ENCODE results near the gene ZP2. TPM values are rescaled to one million over a fixed set of nuclear protein-coding genes. Genes with fewer than 3 reads are reported as not detected.

ZP2 gene
- total and polyA plus RNA-seq, 12 donors, result not detected

GRCh38 chr16:21164521-21165168, 46.7 kb downstream of the ZP2 start:
- H3K27me3 ChIP-seq, result no peaks in the 10 kb centered on the region
- TF ChIP-seq CTCF (IDR thresholded peaks at IDR 0.05), result no peak
- intact Hi-C loops (cut with DNase I), result loop anchor here in 2 of 10 donors (10.0 kb wide), 2 partner anchors 390 to 400 kb away; no protein-coding TSS in a partner anchor
- peak overlapping the region in 8 of 10 donors; percentile 25 to 95 (median 84) for H3K27ac ChIP-seq
- no peak overlapping the region for H3K4me3 ChIP-seq
- peaks cover 10 to 58% (median 45%) of the 10 kb centered on the region in 9 donors for H3K4me1 ChIP-seq
- no peaks in the 10 kb centered on the region for H3K9me3 ChIP-seq
- peaks cover 0 to 71% (median 13%) of the 10 kb centered on the region in 9 donors for H3K36me3 ChIP-seq
- DNase-seq (no peak), ATAC-seq (no peak)
- 82 to 87% methylated on average over 7 of the region's 7 CpGs for WGBS, 2 donors

GRCh38 chr16:21163576-21163975, 47.8 kb downstream of the ZP2 start:
- Histone ChIP-seq H3K27me3 (no peaks in the 10 kb centered on the region), H3K4me1 (peaks cover 10 to 59% (median 45%) of the 10 kb centered on the region in 9 donors), H3K4me3 (no peak overlapping the region), H3K36me3 (peaks cover 0 to 63% (median 13%) of the 10 kb centered on the region in 9 donors), H3K9me3 (no peaks in the 10 kb centered on the region), H3K27ac (peak overlapping the region; percentile 25 to 95 (median 80))
- 79 to 80% methylated on average over 4 of the region's 4 CpGs for WGBS, 2 donors
- intact Hi-C loops (cut with DNase I), result loop anchor here in 3 of 10 donors (2.0 to 10.0 kb wide), 3 partner anchors 137 to 401 kb away; no protein-coding TSS in a partner anchor
- TF ChIP-seq CTCF (IDR thresholded peaks at IDR 0.05), result no peak
- DNase-seq (no peak), ATAC-seq (no peak)

GRCh38 chr16:21162661-21163151, 48.7 kb downstream of the ZP2 start:
- WGBS, 2 donors, result 11 to 16% methylated on average over 7 of the region's 7 CpGs
- intact Hi-C loops (cut with DNase I), result loop anchor here in 3 of 10 donors (2.0 to 10.0 kb wide), 3 partner anchors 138 to 402 kb away; no protein-coding TSS in a partner anchor

More at GRCh38 chr16:21162661-21163151, 48.7 kb downstream of the ZP2 start:
- H3K4me1 ChIP-seq, result peaks cover 10 to 66% (median 51%) of the 10 kb centered on the region in 9 donors
- H3K36me3 ChIP-seq, result peaks cover 0 to 63% (median 13%) of the 10 kb centered on the region in 9 donors
- no peak for TF ChIP-seq CTCF (IDR thresholded peaks at IDR 0.05)
- H3K4me3 ChIP-seq, result peak overlapping the region in 4 of 10 donors; percentile 9 to 18 (median 12)
- H3K27me3 ChIP-seq, result no peaks in the 10 kb centered on the region
- H3K27ac ChIP-seq, result peak overlapping the region; percentile 25 to 95 (median 80)
- no peaks in the 10 kb centered on the region for H3K9me3 ChIP-seq
- DNase-seq (peak; percentile 60 to 75), ATAC-seq (peak in 4 of 8 donors; percentile 13 to 43 (median 24))
